K562 (cell line): Measurements from ENCODE around the gene ISLR2. TPM values are rescaled to one million over a fixed set of nuclear protein-coding genes. Genes with fewer than 3 reads are reported as not detected.

ENCODE experiments used
- ATAC-seq: fragments of 200-7000 bp; cut with Tn5 transposase; 3 replicates; pipeline ENCODE4 v1.9.1; 2020; ENCODE audit warnings: moderate library complexity
- BruUV-seq: library from RNA; stranded (reverse); fragments of 400-500 nt; replicated peaks from 2 replicates; lab custom pipeline; 2021; lab: Mats Ljungman, UMichigan
- CTCF ChIA-PET: fragments of 300-600 bp; formaldehyde crosslinking; extraction: SDS; loops from one replicate; lab custom pipeline; 2021; ENCODE audit warnings: low intra/inter-chr PET ratio; lab: Yijun Ruan, JAX
- POLR2A ChIA-PET: fragments of 300-600, 350-650 bp; sonication (Branson Sonifier 250); formaldehyde crosslinking; extraction: SDS; loops from one replicate; lab custom pipeline; 2021; ENCODE audit warnings: antibody characterized with exemption, inconsistent platforms; lab: Yijun Ruan, JAX
- DNase-seq, 4 experiments: peaks; one replicate each; pipeline versions ENCODE4 v3.0.0 to v3.0.0-alpha.2; 2011 to 2018; ENCODE audit warnings: low spot score in 3 of 4, mixed read lengths in 3 of 4; ENCODE audit errors: extremely low read depth in 1 of 4
- FAIRE-seq: peaks from 2 replicates; lab custom pipeline; 2011; peaks lifted over from hg19 to GRCh38; lab: Jason Lieb, UNC
- H2AFZ ChIP-seq: 2 replicates; pipeline ENCODE4 v1.6.0; 2011; ENCODE audit warnings: low read depth, low read length, control low read depth, inconsistent platforms
- H3K27ac ChIP-seq: fragments of 200-600 bp; 3 replicates; pipeline ENCODE4 v1.8.0; 2011; ENCODE audit warnings: low read depth, mild to moderate bottlenecking, control low read depth, inconsistent platforms, low read length, moderate library complexity, mixed read lengths; ENCODE audit errors: extremely low read depth
- H3K27me3 ChIP-seq, 2 experiments: fragments of 300-600 bp in 1 of 2; 2 replicates in 1 of 2; 3 replicates in 1 of 2; pipeline versions ENCODE4 v1.6.0 to v1.8.0; 2011; ENCODE audit warnings: inconsistent platforms in 2 of 2, low read length in 2 of 2, mild to moderate bottlenecking in 1 of 2, mixed read lengths in 1 of 2, moderate library complexity in 1 of 2; ENCODE audit not compliant: control insufficient read depth in 2 of 2, insufficient read depth in 2 of 2
- H3K36me3 ChIP-seq: fragments of 300-600 bp; 3 replicates; pipeline ENCODE4 v1.8.0; 2011; ENCODE audit warnings: mild to moderate bottlenecking, low read length, inconsistent platforms; ENCODE audit not compliant: control insufficient read depth, insufficient read depth
- H3K4me1 ChIP-seq, 2 experiments: fragments of 200-600 bp in 1 of 2; replicated peaks in 1 of 2; 2 replicates in 1 of 2; 3 replicates in 1 of 2; pipeline versions ENCODE4 v1.5.1 to v1.8.0; 2011; ENCODE audit warnings: inconsistent platforms in 2 of 2, low read length in 2 of 2, mild to moderate bottlenecking in 1 of 2, mixed read lengths in 1 of 2, moderate library complexity in 1 of 2; ENCODE audit not compliant: control insufficient read depth in 2 of 2, insufficient read depth in 2 of 2
- H3K4me2 ChIP-seq: 2 replicates; pipeline ENCODE4 v1.6.1; 2011; ENCODE audit warnings: low read length, control low read depth, inconsistent platforms, mixed read lengths; ENCODE audit not compliant: insufficient read depth
- H3K4me3 ChIP-seq: fragments of 200-600 bp; sonication (generic), shearing (Covaris generic); 2 replicates; pipeline ENCODE4 v1.5.1; 2016; ENCODE audit warnings: control low read depth, inconsistent platforms
- H3K79me2 ChIP-seq: fragments of 200-600 bp; 3 replicates; pipeline ENCODE4 v1.8.0; 2011; ENCODE audit warnings: low read length, inconsistent platforms; ENCODE audit not compliant: control insufficient read depth, insufficient read depth
- H3K9ac ChIP-seq, 2 experiments: 2 replicates each; pipeline versions ENCODE4 v1.6.0 to v1.6.1; 2011; ENCODE audit warnings: low read depth in 2 of 2, low read length in 2 of 2, control low read depth in 1 of 2, inconsistent platforms in 1 of 2, mild to moderate bottlenecking in 1 of 2, mixed read lengths in 1 of 2; ENCODE audit not compliant: insufficient read depth in 1 of 2
- H3K9me1 ChIP-seq: one replicate; pipeline ENCODE4 v1.6.0; 2011; ENCODE audit warnings: inconsistent platforms, mild to moderate bottlenecking, low read length, moderate library complexity; ENCODE audit not compliant: control insufficient read depth, insufficient read depth
- H3K9me3 ChIP-seq: replicated peaks from 2 replicates; pipeline ENCODE4 v1.5.1; 2011; ENCODE audit warnings: low read depth, low read length, inconsistent platforms; ENCODE audit not compliant: control insufficient read depth, insufficient read depth
- H4K20me1 ChIP-seq: replicated peaks from 2 replicates; pipeline ENCODE4 v1.6.1; 2011; ENCODE audit warnings: low read length, inconsistent platforms, mixed read lengths; ENCODE audit not compliant: control insufficient read depth, insufficient read depth
- BMI1 ChIP-seq: fragments of 150-350 bp; IDR thresholded peaks from 2 replicates; pipeline ENCODE4 v1.6.1; 2014; ENCODE audit warnings: low read length
- CAMTA2 ChIP-seq: fragments of 250-450 bp; sonication (Bioruptor Pico); conservative IDR thresholded peaks from 2 replicates; pipeline ENCODE4 v1.5.1; 2022
- CREB3 ChIP-seq: fragments of 450-650 bp; conservative IDR thresholded peaks from 2 replicates; pipeline ENCODE4 v1.6.1; 2016; ENCODE audit warnings: missing genetic modification characterization, low read depth, mild to moderate bottlenecking, missing compliant biosample characterization, moderate library complexity
- TRIM28 ChIP-seq: fragments of 450-650 bp; IDR thresholded peaks from 2 replicates; pipeline ENCODE4 v1.6.1; 2017
- ZKSCAN3 ChIP-seq: fragments of 250-450 bp; sonication (Bioruptor Pico); IDR thresholded peaks from 2 replicates; pipeline ENCODE4 v1.4.0; 2020
- ZNF584 ChIP-seq: fragments of 200-800 bp; sonication (Bioruptor generic); IDR thresholded peaks from 2 replicates; pipeline ENCODE4 v1.6.1; 2016; ENCODE audit warnings: low read depth, mild to moderate bottlenecking, missing genetic modification characterization, missing compliant biosample characterization
- WGBS: fragments of 100-300 bp; shearing (Covaris generic); methylation state at CpG from one replicate; pipeline ENCODE4 v1.1.6; 2016; ENCODE audit warnings: low coverage, mixed read lengths; ENCODE audit not compliant: insufficient coverage; ENCODE audit errors: missing lambda C conversion rate; 5-methylcytosine and 5-hydroxymethylcytosine counted together
- in situ Hi-C: fragments of 300-500 bp; cut with MboI; formaldehyde crosslinking; loops from 4 replicates; pipeline ENCODE4 v1.15.0; 2018; ENCODE audit warnings: inconsistent platforms, mixed read lengths
- intact Hi-C: fragments of 100-400 bp; cut with micrococcal nuclease; formaldehyde crosslinking; loops from 2 replicates; pipeline ENCODE4 v1.14.2; 2022
- polyA plus RNA-seq, 8 experiments: library from polyadenylated mRNA; depleted of rRNA in 4 of 8; stranded (reverse) in 5 of 8; unstranded in 3 of 8; fragments of >200 nt; fragmentation: Nextera tagmentation in 2 of 8; fragmentation: Illumina TruSeq in 1 of 8; extraction: Ambion mirVana in 2 of 8; extraction: Trizol in 1 of 8; gene quantifications; 2 replicates each; pipeline versions ENCODE4 v1.2.1 to v1.2.3, GENCODE V29; 2011 to 2014; ENCODE audit warnings: inconsistent platforms in 1 of 8, missing spikeins in 1 of 8
- total RNA-seq, 7 experiments: library from RNA; depleted of rRNA in 6 of 7; stranded (reverse); fragments of >200 nt in 6 of 7; fragmentation: Illumina TruSeq in 2 of 7; extraction: Trizol in 2 of 7; gene quantifications; 2 replicates each; pipeline versions ENCODE4 v1.2.1 to v1.2.3, GENCODE V29; 2011 to 2021; ENCODE audit warnings: low replicate concordance in 1 of 7
- TF ChIP-seq, protein P1 (sequence below): sonication (generic); formaldehyde crosslinking; IDR thresholded peaks from 2 replicates; pipeline ENCODE4 v1.8.1; 2022; ENCODE audit warnings: missing genetic modification reagents

ISLR2 gene
- total and polyA plus RNA-seq, 9 of the 15 experiments (the other 6 are each of a cell fraction or from before 2014, with no cell fraction given) = not detected

GRCh38 chr15:74156678-74157411 lies 26.5 kb downstream of the ISLR2 start:
- DNase-seq (no peak), ATAC-seq (no peak), FAIRE-seq (no peak)
- no peak for TF ChIP-seq BMI1
- TF ChIP-seq ZNF584 (CRISPR knock-in tag) = no peak
- TF ChIP-seq, protein P1, sequence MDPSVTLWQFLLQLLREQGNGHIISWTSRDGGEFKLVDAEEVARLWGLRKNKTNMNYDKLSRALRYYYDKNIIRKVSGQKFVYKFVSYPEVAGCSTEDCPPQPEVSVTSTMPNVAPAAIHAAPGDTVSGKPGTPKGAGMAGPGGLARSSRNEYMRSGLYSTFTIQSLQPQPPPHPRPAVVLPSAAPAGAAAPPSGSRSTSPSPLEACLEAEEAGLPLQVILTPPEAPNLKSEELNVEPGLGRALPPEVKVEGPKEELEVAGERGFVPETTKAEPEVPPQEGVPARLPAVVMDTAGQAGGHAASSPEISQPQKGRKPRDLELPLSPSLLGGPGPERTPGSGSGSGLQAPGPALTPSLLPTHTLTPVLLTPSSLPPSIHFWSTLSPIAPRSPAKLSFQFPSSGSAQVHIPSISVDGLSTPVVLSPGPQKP = no peak
- TF ChIP-seq ZKSCAN3 (CRISPR knock-in tag) = no peak
- TF ChIP-seq CAMTA2 (CRISPR knock-in tag) = no peak
- TF ChIP-seq TRIM28 = no peak
- TF ChIP-seq CREB3 (tag) = no peak
- H3K9me1 ChIP-seq = no peaks in the 10 kb centered on the region
- intact Hi-C loops (no loop called here), in situ Hi-C loops (no loop called here)
- H3K79me2 ChIP-seq = no peaks in the 10 kb centered on the region
- no peak overlapping the region for H3K27ac ChIP-seq
- no peak overlapping the region for H2AFZ ChIP-seq
- H3K27me3 ChIP-seq = peaks cover 22 to 31% of the 10 kb centered on the region in 2 experiments
- no peaks in the 10 kb centered on the region for H3K4me1 ChIP-seq
- peaks cover 12% of the 10 kb centered on the region; the same call in 1 of the 2 replicates for H4K20me1 ChIP-seq
- no TSS peak for BruUV-seq
- no peak overlapping the region for H3K4me3 ChIP-seq
- 2% methylated on average over 7 of the region's 7 CpGs for WGBS
- ChIA-PET POLR2A (interaction anchor here (0.6 kb wide), 2 partner anchors 194 to 441 kb away, joined by 3 read pairs; no protein-coding TSS in a partner anchor), CTCF (no interaction called here)
- no peak overlapping the region for H3K9ac ChIP-seq
- no peaks in the 10 kb centered on the region for H3K9me3 ChIP-seq
- H3K4me2 ChIP-seq = no peak overlapping the region
- no peaks in the 10 kb centered on the region for H3K36me3 ChIP-seq
